ENCODE measurements around the gene ITGAL.
"Not testable (repeated sequence)": the region's sequence is repeated elsewhere in the genome, so short reads cannot be mapped to it uniquely, and the experiment has no call there.

The ITGAL gene

GRCh38 chr16:30526137-30526822, 53.7 kb downstream of the ITGAL start, which contains the start of gene ZNF768:
ZNF768 (minus strand) TSS chr16:30526566; CDS start chr16:30526413, 153 bp downstream.
- DNase-seq (ENCODE audit: low read depth in 2 of 2): peak in 1 of 2 donors; percentile 13

- DNase-seq (ENCODE audit: low read depth in 2 of 2): peak; percentile 79
These were observed 54.5 kb downstream of the ITGAL start for GRCh38 chr16:30526823-30527634.

- DNase-seq (ENCODE audit: low read depth in 2 of 2): no peak
These were observed 55.2 kb downstream of the ITGAL start for GRCh38 chr16:30527635-30528178.

- no peak for DNase-seq (ENCODE audit: low read depth in 2 of 2)
These were observed 56.4 kb downstream of the ITGAL start for GRCh38 chr16:30528799-30529457.

DNA sequence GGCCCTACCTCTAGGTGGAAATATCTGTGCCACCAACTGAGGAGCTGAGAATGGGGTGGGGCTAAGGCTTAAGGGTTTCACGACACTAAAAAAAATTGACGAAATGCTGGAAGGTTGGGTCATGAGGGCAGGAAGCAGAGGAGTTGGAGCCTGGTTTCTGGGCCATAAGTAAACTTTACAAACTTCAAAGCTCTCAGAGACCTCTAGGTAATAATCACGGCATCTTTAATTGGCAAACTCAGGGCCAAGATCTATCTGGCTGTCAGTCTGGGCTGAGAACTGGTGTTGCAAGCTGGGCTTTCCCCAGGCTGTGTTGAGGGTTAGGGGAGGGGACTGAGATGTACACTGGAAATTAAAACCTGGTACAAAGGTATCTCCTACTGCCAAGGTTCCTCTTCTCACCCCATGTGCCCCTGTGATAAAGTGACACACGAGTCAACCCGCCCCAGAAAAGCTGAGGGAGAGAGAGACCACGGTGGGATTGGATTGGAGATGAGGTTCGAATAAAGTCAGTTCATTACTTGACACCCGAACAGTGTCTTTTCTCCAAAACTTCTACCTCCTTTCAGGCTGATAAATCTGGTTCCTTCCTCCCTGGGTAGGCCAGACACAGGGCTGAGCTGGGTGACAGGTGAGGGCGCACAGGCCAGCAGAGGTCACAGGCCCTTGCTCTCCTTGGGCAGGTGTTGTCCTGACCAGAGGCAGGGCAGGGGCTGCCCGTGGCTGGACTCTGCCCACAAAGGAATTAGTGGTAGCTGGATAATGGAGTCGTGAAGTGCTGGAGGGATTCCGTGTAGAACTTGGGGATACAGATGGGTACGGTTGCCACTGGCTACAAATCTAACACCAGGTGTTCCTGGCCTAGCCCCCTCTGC, 57.9 kb downstream of the ITGAL start:
- no peak for DNase-seq (ENCODE audit: low read depth in 2 of 2)

- DNase-seq (ENCODE audit: low read depth in 2 of 2): no peak
These were observed 60.0 kb downstream of the ITGAL start for GRCh38 chr16:30532285-30533145.

DNA sequence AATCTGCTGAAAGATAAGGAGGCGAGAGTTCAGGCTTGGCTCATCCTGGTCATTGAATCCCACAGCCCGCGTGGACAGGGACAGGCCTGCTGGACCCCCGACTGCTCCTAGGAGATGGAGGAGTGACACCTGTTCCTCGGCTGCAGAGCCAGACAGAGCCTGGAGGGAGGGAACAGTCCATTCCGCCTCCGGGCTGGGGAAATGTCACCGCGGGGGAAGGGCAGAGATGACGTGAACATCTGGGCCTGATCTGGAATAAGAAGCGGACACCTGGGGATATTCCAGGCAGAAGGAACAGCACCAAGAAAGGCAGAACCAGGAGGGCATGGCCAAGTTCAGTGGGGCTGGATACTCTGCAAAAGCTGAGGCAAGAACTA, 60.6 kb downstream of the ITGAL start:
- no peak for DNase-seq (ENCODE audit: low read depth in 2 of 2)

- no peak for DNase-seq (ENCODE audit: low read depth in 2 of 2)
These were observed 61.3 kb downstream of the ITGAL start for GRCh38 chr16:30533748-30534367.

DNA sequence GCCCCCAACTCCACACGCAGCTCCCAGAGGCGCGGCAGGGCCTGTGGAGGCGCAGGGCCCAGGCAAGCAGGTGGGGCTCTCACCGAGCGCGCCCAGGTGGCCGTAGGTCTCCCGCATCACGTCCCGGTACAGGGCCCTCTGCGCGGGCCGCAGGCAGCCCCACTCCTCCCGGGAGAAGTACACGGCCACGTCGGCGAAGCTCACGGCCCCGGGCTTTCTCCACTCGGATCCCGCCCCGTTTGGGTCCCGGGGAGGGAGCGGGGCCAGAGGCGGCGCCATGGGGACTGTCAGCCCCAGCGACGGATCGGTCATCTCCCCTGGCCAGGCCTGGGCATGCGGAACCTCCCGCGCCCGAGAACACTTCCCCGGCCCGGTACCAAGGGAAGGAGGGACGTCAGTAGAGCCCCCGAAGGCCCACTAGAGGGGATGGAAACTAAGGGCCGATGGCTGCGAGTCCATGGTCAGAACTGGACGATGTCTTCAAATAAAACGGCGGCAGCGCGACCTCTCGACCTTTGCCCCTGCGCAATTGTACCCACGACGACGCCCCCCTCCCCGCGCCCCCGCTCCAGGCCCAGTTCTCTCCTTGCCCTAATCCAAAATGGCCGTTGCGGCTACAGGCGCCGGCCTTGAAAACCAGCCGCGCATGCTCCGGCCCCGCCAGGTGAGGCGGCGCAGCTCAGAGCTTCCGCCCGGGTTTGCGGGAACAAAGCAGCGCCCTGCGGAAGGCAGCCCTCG, 62.0 kb downstream of the ITGAL start, which contains the start of gene ZNF747:
ZNF747 (minus strand) TSS at position 491 of the 738 bp plus-strand sequence; CDS start at position 312, 179 bp downstream.
- DNase-seq (ENCODE audit: low read depth in 2 of 2): peak; percentile 84 to 86

- DNase-seq (ENCODE audit: low read depth in 2 of 2): peak in 1 of 2 donors; percentile 17
These were observed 62.7 kb downstream of the ITGAL start for GRCh38 chr16:30535106-30535776.

- DNase-seq (ENCODE audit: low read depth in 2 of 2): peak; percentile 36 to 41
These were observed 63.2 kb downstream of the ITGAL start for GRCh38 chr16:30535777-30536190.

DNA sequence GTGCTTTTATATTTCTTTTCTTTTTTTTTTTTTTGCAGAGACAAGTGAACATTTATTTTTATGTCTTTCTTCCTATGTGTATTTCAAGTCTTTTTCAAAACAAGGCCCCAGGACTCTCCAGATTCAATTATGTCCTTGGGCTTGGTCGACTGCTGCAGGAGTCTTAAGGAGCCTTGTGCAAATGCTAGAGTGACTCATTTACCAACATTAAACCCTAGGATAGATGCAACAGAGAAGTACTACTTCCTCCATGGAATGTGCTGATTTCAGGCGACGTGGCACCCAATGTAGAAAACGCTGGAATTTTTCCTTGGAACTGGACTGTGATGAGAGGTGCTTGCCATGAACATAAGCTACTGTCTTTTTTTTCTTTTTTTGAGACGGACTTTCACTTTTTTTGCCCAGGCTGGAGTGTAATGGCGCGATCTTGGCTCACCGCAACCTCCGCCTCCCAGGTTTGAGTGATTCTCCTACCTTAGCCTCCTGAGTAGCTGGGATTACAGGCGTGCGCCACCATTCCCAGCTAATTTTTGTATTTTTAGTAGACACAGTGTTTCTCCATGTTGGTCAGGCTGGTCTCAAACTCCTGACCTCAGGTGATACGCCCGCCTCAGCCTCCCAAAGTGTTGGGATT, 64.0 kb downstream of the ITGAL start:
- not testable (repeated sequence) for DNase-seq (ENCODE audit: low read depth in 2 of 2)

- DNase-seq (ENCODE audit: low read depth in 2 of 2): no peak
These were observed 66.7 kb downstream of the ITGAL start for GRCh38 chr16:30539000-30539964.

- not testable (repeated sequence) for DNase-seq (ENCODE audit: low read depth in 2 of 2)
These were observed 67.5 kb downstream of the ITGAL start for GRCh38 chr16:30539986-30540526.

DNA sequence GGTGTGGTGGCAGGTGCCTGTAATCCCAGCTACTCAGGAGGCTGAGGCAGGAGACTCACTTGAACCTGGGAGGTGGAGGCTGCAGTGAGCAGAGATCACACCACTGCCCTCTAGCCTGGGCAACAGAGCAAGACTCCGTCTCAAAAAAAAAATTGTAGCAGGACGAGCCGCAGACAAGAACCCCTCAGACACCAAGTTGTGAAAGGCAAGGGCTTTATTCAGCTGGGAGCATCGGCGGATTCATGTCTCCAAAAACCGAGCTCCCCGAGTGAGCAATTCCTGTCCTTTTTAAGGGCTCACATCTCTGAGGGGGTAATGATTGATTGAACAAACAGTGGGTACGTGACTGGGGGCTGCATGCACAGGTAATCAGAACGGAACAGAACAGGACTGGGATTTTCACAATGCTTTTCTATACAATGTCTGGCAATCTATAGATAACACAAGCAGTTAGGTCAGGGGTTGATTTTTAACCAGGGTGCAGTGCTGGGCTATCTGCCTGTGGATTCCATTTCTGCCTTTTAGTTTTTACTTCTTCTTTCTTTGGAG, 68.4 kb downstream of the ITGAL start:
- not testable (repeated sequence) for DNase-seq (ENCODE audit: low read depth in 2 of 2)

Measured in activated CD8-positive, alpha-beta memory T cell treated with anti-CD3 and anti-CD28 coated beads for 4 hours (primary cell).